ENCODE data around the gene ZSCAN26. TPM values are rescaled to one million over a fixed set of nuclear protein-coding genes. Genes with fewer than 3 reads are reported as not detected.

ZSCAN26 gene
- total and polyA plus RNA-seq, 2 of the 8 experiments (the other 6 are each of a cell fraction or from before 2014, with no cell fraction given) = 7.0 to 8.5 TPM

DNA sequence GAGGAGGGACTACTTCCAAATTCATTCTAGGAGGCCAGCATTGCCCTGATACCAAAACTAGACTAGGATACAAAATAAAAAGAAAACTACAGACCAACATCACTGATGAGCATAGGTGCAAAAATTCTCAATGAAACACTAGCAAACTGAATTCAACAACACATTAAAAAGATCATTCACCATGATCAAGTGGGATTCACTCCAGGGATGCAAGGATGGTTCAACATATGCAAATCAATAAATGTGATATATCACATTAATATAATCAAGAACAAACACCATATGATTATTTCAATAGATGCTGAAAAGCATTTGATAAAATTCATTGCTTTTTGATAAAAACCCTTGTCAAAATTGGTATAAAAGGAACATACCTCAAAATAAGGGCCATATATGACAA lies 24.6 kb downstream of the ZSCAN26 start:
- no peak for DNase-seq (ENCODE audit: low read depth in 1 of 2, low spot score in 2 of 2)
- H2BK120ac ChIP-seq (replicated peaks; ENCODE audit: low read depth, low read length) = no peak overlapping the region
- no peak overlapping the region for H3K9ac ChIP-seq (replicated peaks in 1 of 4; ENCODE audit: extremely low read depth in 1 of 4, low read depth in 3 of 4, low read length in 3 of 4)
- no peaks in the 10 kb centered on the region for H3K27me3 ChIP-seq (replicated peaks in 1 of 4; ENCODE audit: control insufficient read depth in 3 of 4, extremely low read depth in 1 of 4, insufficient read depth in 3 of 4, low read length in 3 of 4)
- no peaks in the 10 kb centered on the region for H3K79me2 ChIP-seq (ENCODE audit: control insufficient read depth in 1 of 2, insufficient read depth in 2 of 2, low read length in 2 of 2)
- no peak overlapping the region for H3K27ac ChIP-seq (ENCODE audit: low read depth, low read length)
- H2BK20ac ChIP-seq (ENCODE audit: low read length) = no peak overlapping the region
- no peaks in the 10 kb centered on the region for H3K79me1 ChIP-seq (ENCODE audit: low read depth, low read length)
- no peak overlapping the region for H2AK5ac ChIP-seq (ENCODE audit: low read depth, low read length)
- no peak overlapping the region for H3K23ac ChIP-seq (ENCODE audit: insufficient read length)
- H2AFZ ChIP-seq (ENCODE audit: low read length) = no peak overlapping the region
- no peak overlapping the region for H3K14ac ChIP-seq (ENCODE audit: insufficient read length)
- no peak overlapping the region for H4K91ac ChIP-seq (replicated peaks; ENCODE audit: insufficient read length, low read length)
- H2BK15ac ChIP-seq (ENCODE audit: low read length) = no peak overlapping the region
- ChIA-PET CTCF (ENCODE audit: partially characterized antibody) (interaction anchor here (0.6 kb wide), 1 partner anchor 1407 kb away, joined by 5 read pairs; no protein-coding TSS in a partner anchor), POLR2A (ENCODE audit: partially characterized antibody) (interaction anchor here (0.6 kb wide), 1 partner anchor 1811 kb away, joined by 5 read pairs; no protein-coding TSS in a partner anchor)
- no peak overlapping the region for H2BK5ac ChIP-seq (ENCODE audit: low read depth, low read length)
- H3K56ac ChIP-seq (replicated peaks; ENCODE audit: insufficient read length, low read depth, low read length) = no peak overlapping the region
- no peak overlapping the region for H3K4me2 ChIP-seq (ENCODE audit: insufficient read depth in 1 of 2, low read depth in 2 of 2, low read length in 2 of 2)
- TF ChIP-seq SIX5 (IDR thresholded peaks at IDR 0.05; ENCODE audit: low read depth, low read length) (no peak), CREB1 (IDR thresholded peaks at IDR 0.05) (no peak), GTF2F1 (IDR thresholded peaks at IDR 0.05; ENCODE audit: borderline replicate concordance, low read depth, low read length) (no peak), SP4 (IDR thresholded peaks at IDR 0.05; ENCODE audit: low read length) (no peak), SAP30 (IDR thresholded peaks at IDR 0.05; ENCODE audit: insufficient read depth, insufficient replicate concordance, low read length) (no peak), POU5F1 (IDR thresholded peaks at IDR 0.05; ENCODE audit: low read depth, low read length) (no peak), ZNF274 (IDR thresholded peaks at IDR 0.05; ENCODE audit: borderline replicate concordance, extremely low read depth, low read length) (no peak), CHD1 (IDR thresholded peaks at IDR 0.05; ENCODE audit: low read depth, low read length) (no peak), SUZ12 (IDR thresholded peaks at IDR 0.05; ENCODE audit: low read length) (no peak)
- TF ChIP-seq, protein P1, sequence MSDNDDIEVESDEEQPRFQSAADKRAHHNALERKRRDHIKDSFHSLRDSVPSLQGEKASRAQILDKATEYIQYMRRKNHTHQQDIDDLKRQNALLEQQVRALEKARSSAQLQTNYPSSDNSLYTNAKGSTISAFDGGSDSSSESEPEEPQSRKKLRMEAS (IDR thresholded peaks at IDR 0.05) = no peak
- H4K8ac ChIP-seq (ENCODE audit: extremely low read depth, insufficient read depth, low read length) = no peak overlapping the region
- H2BK12ac ChIP-seq (ENCODE audit: low read depth, low read length) = no peak overlapping the region
- H3K23me2 ChIP-seq (ENCODE audit: low read depth, low read length) = no peaks in the 10 kb centered on the region
- H3K9me3 ChIP-seq (ENCODE audit: insufficient read depth in 2 of 2, low read depth in 1 of 2, low read length in 1 of 2) = no peaks in the 10 kb centered on the region
- H3K4ac ChIP-seq (replicated peaks; ENCODE audit: insufficient read length, low read depth, low read length) = no peak overlapping the region
- no peaks in the 10 kb centered on the region for H3K4me1 ChIP-seq (replicated peaks in 1 of 4; ENCODE audit: control insufficient read depth in 3 of 4, insufficient read depth in 4 of 4, low read length in 3 of 4)
- no peak overlapping the region for H3K18ac ChIP-seq (ENCODE audit: extremely low read depth, low read length)
- no peaks in the 10 kb centered on the region for H4K20me1 ChIP-seq (replicated peaks in 1 of 2; ENCODE audit: control insufficient read depth in 1 of 2, insufficient read depth in 2 of 2, low read length in 2 of 2)
- H3K4me3 ChIP-seq (ENCODE audit: extremely low read depth in 1 of 4, insufficient read depth in 2 of 4, low read depth in 3 of 4, low read length in 4 of 4) = no peak overlapping the region
- H4K5ac ChIP-seq (ENCODE audit: insufficient read length, low read depth, low read length) = no peak overlapping the region
- H3K36me3 ChIP-seq (ENCODE audit: control insufficient read depth in 2 of 4, insufficient read depth in 4 of 4, low read length in 3 of 4) = peaks cover 2 to 20% (median 10%) of the 10 kb centered on the region in 4 experiments; a peak in 5 of 8 replicates
- no peak for FAIRE-seq
